GM08714 (cell line): Measurements from ENCODE around the gene SRPRB.

ENCODE experiments used
- H3K4me3 ChIP-seq: fragments of 200-500 bp; sonication (Bioruptor generic); 2 replicates; pipeline ENCODE4 v1.5.1; 2014; ENCODE audit warnings: mild to moderate bottlenecking, low read length, inconsistent platforms
- ZNF274 ChIP-seq: IDR thresholded peaks from 2 replicates; pipeline ENCODE4 v1.6.1; 2012; ENCODE audit warnings: mild to moderate bottlenecking, low read depth, low read length

The SRPRB gene

GRCh38 chr3:133854264-133855001 lies 48.8 kb downstream of the SRPRB start:
- TF ChIP-seq ZNF274 = no peak
- no peak overlapping the region for H3K4me3 ChIP-seq

GRCh38 chr3:133855002-133855370 lies 49.4 kb downstream of the SRPRB start:
- no peak overlapping the region for H3K4me3 ChIP-seq
- TF ChIP-seq ZNF274 = no peak

- no peak for TF ChIP-seq ZNF274
- no peak overlapping the region for H3K4me3 ChIP-seq
Observed at GRCh38 chr3:133855772-133856171, 50.2 kb downstream of the SRPRB start.

GRCh38 chr3:133856316-133856715 lies 50.7 kb downstream of the SRPRB start:
- no peak for TF ChIP-seq ZNF274
- no peak overlapping the region for H3K4me3 ChIP-seq

GRCh38 chr3:133857767-133858166 lies 52.2 kb downstream of the SRPRB start:
- TF ChIP-seq ZNF274 = no peak
- no peak overlapping the region for H3K4me3 ChIP-seq

- no peak overlapping the region for H3K4me3 ChIP-seq
- no peak for TF ChIP-seq ZNF274
Observed at GRCh38 chr3:133859381-133860234, 54.0 kb downstream of the SRPRB start.

GRCh38 chr3:133860519-133860918 lies 54.9 kb downstream of the SRPRB start:
- no peak overlapping the region for H3K4me3 ChIP-seq
- no peak for TF ChIP-seq ZNF274

GRCh38 chr3:133862161-133862560 lies 56.5 kb downstream of the SRPRB start:
- no peak for TF ChIP-seq ZNF274
- H3K4me3 ChIP-seq = no peak overlapping the region

GRCh38 chr3:133863911-133864310 lies 58.3 kb downstream of the SRPRB start:
- no peak overlapping the region for H3K4me3 ChIP-seq
- no peak for TF ChIP-seq ZNF274

GRCh38 chr3:133864616-133865015 lies 59.0 kb downstream of the SRPRB start:
- no peak for TF ChIP-seq ZNF274
- H3K4me3 ChIP-seq = no peak overlapping the region

- no peak for TF ChIP-seq ZNF274
- H3K4me3 ChIP-seq = no peak overlapping the region
Observed at GRCh38 chr3:133865136-133865855, 59.7 kb downstream of the SRPRB start.

- TF ChIP-seq ZNF274 = no peak
- H3K4me3 ChIP-seq = no peak overlapping the region
Observed at GRCh38 chr3:133866141-133866540, 60.5 kb downstream of the SRPRB start.

- TF ChIP-seq ZNF274 = no peak
- no peak overlapping the region for H3K4me3 ChIP-seq
Observed at GRCh38 chr3:133868186-133868585, 62.6 kb downstream of the SRPRB start.

- TF ChIP-seq ZNF274 = no peak
- H3K4me3 ChIP-seq = no peak overlapping the region
Observed at GRCh38 chr3:133868758-133869475, 63.3 kb downstream of the SRPRB start.
